Sigmoid colon (tissue), 7 donors: ENCODE results near the gene PPM1G. TPM values are rescaled to one million over a fixed set of nuclear protein-coding genes. Genes with fewer than 3 reads are reported as not detected.
"Not testable (repeated sequence)": the region's sequence is repeated elsewhere in the genome, so short reads cannot be mapped to it uniquely, and the experiment has no call there.

Experiments
- DNase-seq: peaks from one replicate; pipeline ENCODE4 v3.0.0-alpha.2; 2019
- H3K27ac ChIP-seq, 4 donors: fragments of 200-600 bp; sonication (generic); one replicate each; pipeline ENCODE4 v1.5.1; 2016 to 2019; ENCODE audit warnings: mild to moderate bottlenecking in 1 of 4
- H3K27me3 ChIP-seq, 3 donors: fragments of 200-600 bp; sonication (generic); one replicate each; pipeline ENCODE4 v1.5.1; 2019; ENCODE audit warnings: mild to moderate bottlenecking in 1 of 3
- H3K36me3 ChIP-seq, 4 donors: fragments of 200-600 bp; sonication (generic); one replicate each; pipeline ENCODE4 v1.5.1; 2016 to 2019
- H3K4me1 ChIP-seq, 4 donors: fragments of 200-600 bp; sonication (generic); one replicate each; pipeline ENCODE4 v1.5.1; 2017 to 2019
- H3K4me3 ChIP-seq, 4 donors: fragments of 200-600 bp; sonication (generic); one replicate each; pipeline ENCODE4 v1.5.1; 2017 to 2019; ENCODE audit warnings: mild to moderate bottlenecking in 2 of 4, moderate library complexity in 1 of 4
- H3K9me3 ChIP-seq, 4 donors: fragments of 200-600 bp in 3 of 4; sonication (generic) in 3 of 4; one replicate each; pipeline versions ENCODE4 v1.5.1 to v1.6.1; 2013 to 2019
- CTCF ChIP-seq, 4 experiments: fragments of 450-650 bp in 3 of 4; fragments of 200-600 bp in 1 of 4; IDR thresholded peaks; one replicate each; pipeline ENCODE4 v1.5.1; 2016 to 2019; ENCODE audit warnings: antibody characterized with exemption in 4 of 4, mild to moderate bottlenecking in 3 of 4, moderate library complexity in 2 of 4
- EP300 ChIP-seq, 4 donors: sonication (generic); formaldehyde crosslinking; IDR thresholded peaks; one replicate each; pipeline ENCODE4 v1.6.1; 2017; ENCODE audit warnings: antibody characterized with exemption in 4 of 4
- POLR2A ChIP-seq, 2 donors: fragments of 450-650 bp; IDR thresholded peaks; one replicate each; pipeline ENCODE4 v1.6.1; 2016; ENCODE audit warnings: antibody characterized with exemption in 2 of 2, mild to moderate bottlenecking in 2 of 2, moderate library complexity in 2 of 2
- POLR2AphosphoS5 ChIP-seq, 4 donors: sonication (generic); formaldehyde crosslinking; IDR thresholded peaks; one replicate each; pipeline ENCODE4 v1.6.1; 2017; ENCODE audit warnings: antibody characterized with exemption in 4 of 4
- WGBS, 2 donors: extraction: QIAGEN DNeasy Blood & Tissue Kit; methylation state at CpG; one replicate each; pipeline ENCODE4 v1.1.7; 2013; 5-methylcytosine and 5-hydroxymethylcytosine counted together
- intact Hi-C: fragments of 100-400 bp; cut with DNase I; formaldehyde crosslinking; loops from one replicate; pipeline ENCODE4 v1.15.1; 2023
- polyA plus RNA-seq, 3 donors: library from polyadenylated mRNA; stranded (reverse); fragments of 200-250 nt; gene quantifications; one replicate each; pipeline ENCODE4 v1.2.3, GENCODE V29; 2013
- total RNA-seq, 4 donors: library from RNA; depleted of rRNA; stranded (reverse); fragments of >200 nt; gene quantifications; one replicate each; pipeline ENCODE4 v1.1.0, GENCODE V29; 2016
- donor health status: healthy with polysubstance abuse.
- donor health status: Bipolar disorder and iron deficiency.
- donor health status: healthy.

Gene PPM1G
- total and polyA plus RNA-seq, 7 donors, result 40.8 to 93.4 (median 45.3) TPM

- intact Hi-C loops, result loop anchor here (1.0 to 10.0 kb wide), 2 partner anchors 72 to 141 kb away; partner anchors contain the start of genes ATRAID, CAD, NRBP1 and SLC5A6
- H3K36me3 ChIP-seq, result no peaks in the 10 kb centered on the region
- peak; percentile 70 for DNase-seq
- TF ChIP-seq POLR2AphosphoS5 (IDR thresholded peaks at IDR 0.05) (no peak), EP300 (IDR thresholded peaks at IDR 0.05) (no peak), CTCF (IDR thresholded peaks at IDR 0.05) (no peak)
- peaks cover 0 to 38% (median 34%) of the 10 kb centered on the region in 4 donors for H3K4me1 ChIP-seq
- peak overlapping the region; percentile 79 to 93 (median 86) for H3K27ac ChIP-seq
- 0 to 1% methylated on average over 12 of the region's 12 CpGs for WGBS, 2 donors
- no peaks in the 10 kb centered on the region for H3K27me3 ChIP-seq
- peak overlapping the region; percentile 52 to 94 (median 84) for H3K4me3 ChIP-seq
- H3K9me3 ChIP-seq, result no peaks in the 10 kb centered on the region
Observed at GRCh38 chr2:27356056-27356381, 53.4 kb downstream of the PPM1G start.

GRCh38 chr2:27354597-27354927 is 54.8 kb downstream of the PPM1G start:
- no peak for DNase-seq
- TF ChIP-seq CTCF (IDR thresholded peaks at IDR 0.05) (no peak), EP300 (IDR thresholded peaks at IDR 0.05) (no peak), POLR2AphosphoS5 (IDR thresholded peaks at IDR 0.05) (no peak), POLR2A (IDR thresholded peaks at IDR 0.05) (no peak)
- no peaks in the 10 kb centered on the region for H3K9me3 ChIP-seq
- WGBS, 2 donors, result 89 to 91% methylated on average over 7 of the region's 7 CpGs
- H3K36me3 ChIP-seq, result peaks cover 0 to 5% (median 0%) of the 10 kb centered on the region in 4 donors
- H3K4me3 ChIP-seq, result no peak overlapping the region
- H3K27ac ChIP-seq, result no peak overlapping the region
- peaks cover 0 to 38% (median 34%) of the 10 kb centered on the region in 4 donors for H3K4me1 ChIP-seq
- no peaks in the 10 kb centered on the region for H3K27me3 ChIP-seq
- intact Hi-C loops, result loop anchor here (10.0 kb wide), 1 partner anchor 140 kb away; the partner anchor contains the start of genes ATRAID, CAD and SLC5A6

- Histone ChIP-seq H3K4me3 (no peak overlapping the region), H3K36me3 (peaks cover 0 to 5% (median 0%) of the 10 kb centered on the region in 4 donors), H3K27ac (no peak overlapping the region), H3K9me3 (no peaks in the 10 kb centered on the region), H3K4me1 (peaks cover 0 to 38% (median 34%) of the 10 kb centered on the region in 4 donors), H3K27me3 (no peaks in the 10 kb centered on the region)
- TF ChIP-seq POLR2AphosphoS5 (IDR thresholded peaks at IDR 0.05) (no peak), POLR2A (IDR thresholded peaks at IDR 0.05) (no peak), EP300 (IDR thresholded peaks at IDR 0.05) (no peak)
- no peak for DNase-seq
- intact Hi-C loops, result loop anchor here (10.0 kb wide), 1 partner anchor 139 kb away; the partner anchor contains the start of genes ATRAID, CAD and SLC5A6
- WGBS, 2 donors, result 45 to 79% methylated on average over 7 of the region's 7 CpGs
Observed at GRCh38 chr2:27353762-27354596, 55.4 kb downstream of the PPM1G start.

GRCh38 chr2:27353386-27353761 is 56.0 kb downstream of the PPM1G start:
- not testable (repeated sequence) for DNase-seq, H3K4me3 ChIP-seq, H3K36me3 ChIP-seq, H3K27me3 ChIP-seq, H3K27ac ChIP-seq, H3K9me3 ChIP-seq
- intact Hi-C loops, result loop anchor here (10.0 kb wide), 1 partner anchor 139 kb away; the partner anchor contains the start of genes ATRAID, CAD and SLC5A6
- 88 to 95% methylated on average over 5 of the region's 5 CpGs for WGBS, 2 donors
- H3K4me1 ChIP-seq, result peaks cover 0 to 37% (median 32%) of the 10 kb centered on the region in 4 donors

- Histone ChIP-seq H3K9me3 (no peaks in the 10 kb centered on the region), H3K27me3 (no peaks in the 10 kb centered on the region), H3K4me3 (no peak overlapping the region), H3K36me3 (peaks cover 0 to 5% (median 0%) of the 10 kb centered on the region in 4 donors), H3K4me1 (peaks cover 0 to 26% (median 21%) of the 10 kb centered on the region in 4 donors), H3K27ac (no peak overlapping the region)
- no peak for TF ChIP-seq EP300 (IDR thresholded peaks at IDR 0.05)
- no peak for TF ChIP-seq POLR2A (IDR thresholded peaks at IDR 0.05)
- TF ChIP-seq POLR2AphosphoS5 (IDR thresholded peaks at IDR 0.05), result no peak
- no peak for TF ChIP-seq CTCF (IDR thresholded peaks at IDR 0.05)
- 77 to 88% methylated on average over 6 of the region's 6 CpGs for WGBS, 2 donors
- intact Hi-C loops, result loop anchor here (10.0 kb wide), 1 partner anchor 137 kb away; the partner anchor contains the start of genes ATRAID, CAD and SLC5A6
- DNase-seq, result no peak
Observed at GRCh38 chr2:27351802-27352598, 57.4 kb downstream of the PPM1G start.
